Activated naive CD4-positive, alpha-beta T cell treated with anti-CD3 and anti-CD28 coated beads for 36 hours (primary cell): ENCODE results near the gene MECR. TPM values are rescaled to one million over a fixed set of nuclear protein-coding genes. Genes with fewer than 3 reads are reported as not detected.

Experiments
- CTCF ChIA-PET: fragments of 350-600 bp; sonication (Branson Sonifier 250); formaldehyde crosslinking; loops from one replicate; lab custom pipeline; 2021; ENCODE audit warnings: antibody characterized with exemption; lab: Charles Lee
- DNase-seq: peaks from one replicate; pipeline ENCODE4 v3.0.0-alpha.2; 2020
- H3K27ac Mint-ChIP-seq: one replicate; pipeline ENCODE4 v1.8.0; 2021; ENCODE audit warnings: mild to moderate bottlenecking, mixed read lengths
- H3K27me3 Mint-ChIP-seq: one replicate; pipeline ENCODE4 v1.8.0; 2021; ENCODE audit warnings: low read depth, mixed read lengths
- H3K36me3 Mint-ChIP-seq: one replicate; pipeline ENCODE4 v1.8.0; 2021; ENCODE audit warnings: low read depth, mixed read lengths
- H3K4me1 Mint-ChIP-seq: one replicate; pipeline ENCODE4 v1.8.0; 2021; ENCODE audit warnings: low read depth, mixed read lengths
- H3K4me3 Mint-ChIP-seq: one replicate; pipeline ENCODE4 v1.8.0; 2021; ENCODE audit warnings: mild to moderate bottlenecking, moderate library complexity, mixed read lengths
- H3K9me3 Mint-ChIP-seq: one replicate; pipeline ENCODE4 v1.8.0; 2021; ENCODE audit warnings: mixed read lengths
- intact Hi-C: fragments of 100-400 bp; cut with micrococcal nuclease; formaldehyde crosslinking; loops from one replicate; pipeline ENCODE4 v1.15.1; 2023
- total RNA-seq, 2 experiments: library from RNA; stranded (reverse); gene quantifications; one replicate each; pipeline ENCODE4 v1.2.3, GENCODE V29; 2021

Gene MECR
- total RNA-seq, 2 experiments from 2014 or later: 35.7 to 36.3 TPM

DNA sequence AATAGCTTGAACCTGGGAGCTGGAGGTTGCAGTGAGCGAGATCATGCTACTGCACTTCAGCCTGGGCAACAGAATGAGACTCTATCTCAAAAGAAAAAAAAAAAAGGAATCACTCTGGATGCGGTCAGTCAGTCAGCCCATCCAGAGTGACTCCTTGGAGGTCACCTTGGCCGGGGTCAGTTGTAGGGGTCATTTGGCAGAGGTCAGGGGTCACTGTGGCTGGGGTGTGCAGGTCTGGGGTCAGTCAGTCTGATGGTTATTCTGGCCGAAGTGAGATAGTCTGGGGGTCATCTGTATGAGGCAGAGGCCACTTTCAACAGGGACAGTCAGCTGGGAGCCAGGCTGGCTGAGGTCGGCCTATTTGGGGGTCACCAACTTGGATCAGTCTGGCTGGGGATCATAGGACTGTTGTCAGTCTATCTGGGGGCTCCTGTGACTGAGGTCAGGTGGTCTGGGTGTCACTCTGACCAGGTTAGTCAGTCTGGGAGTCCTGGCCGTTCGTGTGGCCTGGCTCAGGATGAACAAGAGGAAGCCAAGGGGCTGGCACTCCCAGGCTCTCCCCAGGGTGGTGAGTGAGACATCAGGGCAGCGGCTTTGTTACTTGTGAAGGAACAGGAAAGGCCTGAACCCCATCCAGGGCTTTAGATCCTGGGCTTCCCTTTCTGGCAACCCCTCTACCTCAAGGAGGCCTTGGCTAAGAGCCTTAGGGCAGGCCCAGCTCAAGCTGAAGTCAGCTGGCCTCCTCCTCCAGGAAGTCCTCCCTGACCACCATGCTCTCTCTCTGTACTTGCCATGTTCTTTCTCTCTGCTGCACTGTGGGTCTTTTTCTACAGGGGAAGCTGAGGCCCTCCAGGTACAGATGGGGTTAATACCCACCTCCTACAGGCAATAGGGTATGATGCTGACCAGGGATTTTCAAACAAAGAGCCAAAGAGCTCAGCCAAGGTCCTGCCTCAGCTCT is 20.7 kb upstream of the MECR start:
- no peaks in the 10 kb centered on the region for H3K4me1 Mint-ChIP-seq
- CTCF ChIA-PET: interaction anchor here (0.5 kb wide), 1 partner anchor 15 kb away, joined by 3 read pairs; the partner anchor contains the start of gene PTPRU

DNA sequence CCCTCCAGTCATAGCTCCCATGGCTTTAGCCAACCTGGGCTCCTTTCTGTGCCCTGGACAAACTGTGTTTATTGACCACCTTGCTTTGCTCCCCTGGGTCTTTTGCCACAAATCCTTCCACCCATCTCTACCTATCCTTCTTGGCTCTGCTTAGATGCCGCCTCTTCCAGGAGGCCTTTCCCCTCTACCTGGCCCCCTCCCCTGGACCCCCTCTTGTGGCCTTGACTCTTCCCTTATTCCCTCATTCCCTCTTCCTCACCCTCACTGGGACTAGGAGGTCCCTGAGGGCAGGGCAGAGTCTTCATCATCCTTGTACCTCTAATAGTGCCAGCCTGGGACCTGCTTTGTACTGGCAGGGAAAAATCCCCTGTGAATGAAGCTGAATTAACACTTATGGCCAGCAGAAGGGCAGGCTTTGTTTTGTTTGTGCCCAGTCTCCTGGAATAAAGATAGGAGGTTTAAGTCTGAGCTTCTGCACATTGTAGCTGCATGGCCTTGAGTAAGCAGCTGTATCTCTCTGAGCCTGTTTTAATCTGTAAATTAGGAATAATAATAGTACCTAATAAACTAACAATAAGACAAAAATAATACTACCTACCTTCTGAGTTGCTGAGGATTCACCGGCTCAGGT is 19.3 kb upstream of the MECR start:
- no peaks in the 10 kb centered on the region for H3K4me1 Mint-ChIP-seq
- H3K27me3 Mint-ChIP-seq: peaks cover 2% of the 10 kb centered on the region
- H3K9me3 Mint-ChIP-seq: no peaks in the 10 kb centered on the region
- intact Hi-C loops: no loop called here
- no peak for DNase-seq
- CTCF ChIA-PET: interaction anchor here (0.6 kb wide), 1 partner anchor 33 kb away, joined by 5 read pairs; no protein-coding TSS in a partner anchor
- no peak overlapping the region for H3K4me3 Mint-ChIP-seq
- H3K36me3 Mint-ChIP-seq: no peaks in the 10 kb centered on the region
- H3K27ac Mint-ChIP-seq: no peak overlapping the region

More for the DNA sequence above, 20.7 kb upstream of the MECR start:
- Mint-ChIP-seq H3K27me3 (peaks cover 2% of the 10 kb centered on the region), H3K36me3 (no peaks in the 10 kb centered on the region), H3K27ac (no peak overlapping the region), H3K4me3 (no peak overlapping the region), H3K9me3 (no peaks in the 10 kb centered on the region)
- intact Hi-C loops: no loop called here
- DNase-seq: no peak

DNA sequence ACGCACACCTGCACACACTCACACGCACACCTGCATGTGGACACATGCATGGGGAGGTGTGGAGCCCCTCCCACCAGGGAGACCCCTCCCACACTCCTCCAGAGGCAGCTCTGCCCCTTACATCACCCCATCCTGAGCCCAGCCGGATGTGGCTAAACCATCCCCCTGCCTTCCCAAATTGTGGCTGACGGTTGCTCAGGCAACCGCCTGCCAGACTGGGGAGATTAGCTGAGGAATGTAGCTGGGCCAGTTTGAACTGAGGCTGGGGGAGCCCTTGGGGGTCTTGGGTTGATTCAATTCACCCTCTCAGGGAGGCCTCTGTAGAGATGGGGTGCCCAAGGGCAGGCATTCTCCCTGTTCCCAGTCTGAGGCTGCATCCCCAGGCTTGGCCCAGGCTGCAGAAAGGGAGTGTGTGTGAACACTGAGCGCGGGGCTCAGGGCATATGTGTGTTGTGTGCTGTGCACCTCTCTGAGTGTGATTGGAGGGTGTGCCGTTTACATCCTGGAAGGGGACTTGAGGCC is 18.5 kb upstream of the MECR start:
- no peaks in the 10 kb centered on the region for H3K4me1 Mint-ChIP-seq
- CTCF ChIA-PET: no interaction called here
- H3K36me3 Mint-ChIP-seq: no peaks in the 10 kb centered on the region
- H3K27ac Mint-ChIP-seq: no peak overlapping the region
- intact Hi-C loops: no loop called here
- peaks cover 2% of the 10 kb centered on the region for H3K27me3 Mint-ChIP-seq
- no peaks in the 10 kb centered on the region for H3K9me3 Mint-ChIP-seq
- DNase-seq: no peak
- H3K4me3 Mint-ChIP-seq: no peak overlapping the region

GRCh38 chr1:29248409-29248808 is 17.7 kb upstream of the MECR start:
- Mint-ChIP-seq H3K36me3 (no peaks in the 10 kb centered on the region), H3K27me3 (peaks cover 2% of the 10 kb centered on the region), H3K9me3 (no peaks in the 10 kb centered on the region), H3K4me1 (no peaks in the 10 kb centered on the region), H3K4me3 (no peak overlapping the region), H3K27ac (no peak overlapping the region)
- DNase-seq: no peak
- intact Hi-C loops: no loop called here
- CTCF ChIA-PET: no interaction called here

- Mint-ChIP-seq H3K9me3 (no peaks in the 10 kb centered on the region), H3K36me3 (no peaks in the 10 kb centered on the region), H3K27me3 (peaks cover 2% of the 10 kb centered on the region), H3K4me3 (no peak overlapping the region), H3K4me1 (no peaks in the 10 kb centered on the region), H3K27ac (no peak overlapping the region)
- DNase-seq: no peak
- CTCF ChIA-PET: no interaction called here
- intact Hi-C loops: no loop called here
These were observed 17.0 kb upstream of the MECR start for GRCh38 chr1:29247571-29248273.

DNA sequence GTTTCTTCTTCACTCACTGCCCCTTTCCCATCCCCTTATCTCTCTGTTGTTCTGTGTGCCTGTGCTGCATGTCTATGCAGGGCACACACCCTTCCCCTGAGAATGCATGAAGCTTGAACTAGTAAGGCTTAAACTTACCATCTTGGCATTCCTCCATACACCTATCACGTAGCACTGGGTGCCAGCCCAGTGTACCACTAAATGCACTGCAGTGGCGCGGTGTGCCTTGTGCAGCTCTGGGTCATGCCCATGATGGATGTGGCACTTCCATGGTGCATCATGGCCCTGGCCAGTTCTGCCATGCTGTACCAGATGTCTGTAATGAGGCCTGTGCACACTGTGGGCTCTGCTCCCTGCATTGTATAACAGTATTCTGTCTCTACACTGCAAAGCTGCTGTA is 16.3 kb upstream of the MECR start:
- Mint-ChIP-seq H3K4me3 (no peak overlapping the region), H3K27ac (no peak overlapping the region), H3K36me3 (no peaks in the 10 kb centered on the region), H3K27me3 (peaks cover 2% of the 10 kb centered on the region), H3K4me1 (no peaks in the 10 kb centered on the region), H3K9me3 (no peaks in the 10 kb centered on the region)
- CTCF ChIA-PET: no interaction called here
- no peak for DNase-seq
- intact Hi-C loops: no loop called here

DNA sequence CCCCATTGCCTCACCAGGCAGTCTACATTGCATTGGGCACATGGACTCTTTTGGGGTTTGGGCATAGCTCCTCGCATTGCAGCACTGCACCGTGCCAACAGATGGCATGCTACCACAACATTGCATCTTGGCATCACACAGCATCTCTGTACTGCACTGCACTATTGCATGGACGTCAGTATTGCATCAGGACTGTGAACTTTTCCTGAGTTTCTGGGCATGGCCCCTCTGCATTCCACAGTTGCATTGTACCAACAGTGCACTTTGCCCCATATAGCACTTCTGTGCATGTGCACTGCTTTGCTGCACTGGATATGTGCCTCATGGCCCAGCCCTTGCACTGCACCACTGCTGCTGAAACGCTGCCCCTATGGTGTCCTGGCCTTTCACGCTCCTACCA is 15.1 kb upstream of the MECR start:
- peak; percentile 38 for DNase-seq
- Mint-ChIP-seq H3K9me3 (no peaks in the 10 kb centered on the region), H3K36me3 (no peaks in the 10 kb centered on the region), H3K27me3 (peaks cover 7% of the 10 kb centered on the region), H3K4me3 (no peak overlapping the region), H3K27ac (no peak overlapping the region), H3K4me1 (no peaks in the 10 kb centered on the region)
- intact Hi-C loops: no loop called here
- CTCF ChIA-PET: no interaction called here

- intact Hi-C loops: no loop called here
- peaks cover 10% of the 10 kb centered on the region for H3K27me3 Mint-ChIP-seq
- CTCF ChIA-PET: no interaction called here
- no peak overlapping the region for H3K4me3 Mint-ChIP-seq
- no peaks in the 10 kb centered on the region for H3K4me1 Mint-ChIP-seq
- no peak for DNase-seq
- H3K36me3 Mint-ChIP-seq: no peaks in the 10 kb centered on the region
- no peak overlapping the region for H3K27ac Mint-ChIP-seq
- no peaks in the 10 kb centered on the region for H3K9me3 Mint-ChIP-seq
These were observed 14.5 kb upstream of the MECR start for GRCh38 chr1:29245261-29245660.

DNA sequence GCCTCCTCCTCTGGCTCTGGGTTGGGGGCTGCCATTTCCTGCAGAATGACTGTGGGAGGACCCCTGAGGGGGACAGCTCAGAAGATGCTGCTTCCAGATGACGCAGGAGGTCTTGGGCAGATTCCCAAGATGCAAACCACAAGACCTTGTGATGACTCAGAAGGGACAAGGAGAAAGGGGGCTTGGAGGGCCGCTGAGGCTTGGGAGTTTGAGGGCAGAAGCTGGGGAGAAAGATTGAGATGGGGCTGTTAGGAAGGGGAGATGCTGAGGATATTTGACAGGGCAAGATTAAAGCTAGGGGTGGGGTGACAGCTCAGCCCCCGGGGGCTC is 13.1 kb upstream of the MECR start:
- CTCF ChIA-PET: interaction anchor here (1.2 kb wide), 1 partner anchor 197 kb away, joined by 3 read pairs; no protein-coding TSS in a partner anchor
- no peak overlapping the region for H3K4me3 Mint-ChIP-seq

GRCh38 chr1:29243023-29243870 is 12.5 kb upstream of the MECR start:
- no peaks in the 10 kb centered on the region for H3K9me3 Mint-ChIP-seq
- peaks cover 27% of the 10 kb centered on the region for H3K27me3 Mint-ChIP-seq
- intact Hi-C loops: no loop called here
- no peaks in the 10 kb centered on the region for H3K36me3 Mint-ChIP-seq
- DNase-seq: no peak
- CTCF ChIA-PET: interaction anchor here (0.6 kb wide), 1 partner anchor 143 kb away, joined by 4 read pairs; no protein-coding TSS in a partner anchor
- peaks cover 3% of the 10 kb centered on the region for H3K4me1 Mint-ChIP-seq
- no peak overlapping the region for H3K27ac Mint-ChIP-seq
- H3K4me3 Mint-ChIP-seq: no peak overlapping the region

More for the DNA sequence above, 13.1 kb upstream of the MECR start:
- Mint-ChIP-seq H3K36me3 (no peaks in the 10 kb centered on the region), H3K9me3 (no peaks in the 10 kb centered on the region), H3K27me3 (peaks cover 22% of the 10 kb centered on the region), H3K27ac (no peak overlapping the region), H3K4me1 (no peaks in the 10 kb centered on the region)
- intact Hi-C loops: no loop called here
- DNase-seq: no peak

- H3K4me3 Mint-ChIP-seq: no peak overlapping the region
- H3K4me1 Mint-ChIP-seq: peaks cover 14% of the 10 kb centered on the region
- intact Hi-C loops: no loop called here
- no peaks in the 10 kb centered on the region for H3K36me3 Mint-ChIP-seq
- no peaks in the 10 kb centered on the region for H3K9me3 Mint-ChIP-seq
- DNase-seq: no peak
- H3K27ac Mint-ChIP-seq: no peak overlapping the region
- CTCF ChIA-PET: no interaction called here
- peaks cover 38% of the 10 kb centered on the region for H3K27me3 Mint-ChIP-seq
These were observed 10.3 kb upstream of the MECR start for GRCh38 chr1:29240986-29241385.
